GM21576 (cell line): Measurements from ENCODE around the gene KIAA1328.
"Not testable (repeated sequence)": the region's sequence is repeated elsewhere in the genome, so short reads cannot be mapped to it uniquely, and the experiment has no call there.

Experiments
- ATAC-seq: cut with Tn5 transposase; IDR thresholded peaks from one replicate; pipeline ENCODE4 v1.9.1; 2021; ENCODE audit warnings: mild to moderate bottlenecking, moderate library complexity; ENCODE audit not compliant: unreplicated experiment

KIAA1328 gene

GRCh38 chr18:37135177-37135576 lies 306.2 kb downstream of the KIAA1328 start:
- no peak for ATAC-seq

GRCh38 chr18:37138456-37138855 lies 309.5 kb downstream of the KIAA1328 start:
- no peak for ATAC-seq

- ATAC-seq: no peak
Measured at GRCh38 chr18:37139876-37140275, 310.9 kb downstream of the KIAA1328 start.

- no peak for ATAC-seq
Measured at GRCh38 chr18:37144921-37145320, 316.0 kb downstream of the KIAA1328 start.

- no peak for ATAC-seq
Measured at GRCh38 chr18:37156330-37156942, 327.5 kb downstream of the KIAA1328 start.

GRCh38 chr18:37160038-37160820 lies 331.3 kb downstream of the KIAA1328 start:
- no peak for ATAC-seq

- ATAC-seq: no peak
Measured at GRCh38 chr18:37161491-37161890, 332.6 kb downstream of the KIAA1328 start.

GRCh38 chr18:37162551-37162950 lies 333.6 kb downstream of the KIAA1328 start:
- ATAC-seq: no peak

- ATAC-seq: no peak
Measured at GRCh38 chr18:37163119-37163518, 334.2 kb downstream of the KIAA1328 start.

GRCh38 chr18:37166491-37166890 lies 337.6 kb downstream of the KIAA1328 start:
- ATAC-seq: no peak

- not testable (repeated sequence) for ATAC-seq
Measured at GRCh38 chr18:37166966-37167365, 338.0 kb downstream of the KIAA1328 start.

GRCh38 chr18:37170984-37171383 lies 342.1 kb downstream of the KIAA1328 start:
- ATAC-seq: no peak

- ATAC-seq: no peak
Measured at GRCh38 chr18:37173384-37173783, 344.5 kb downstream of the KIAA1328 start.

- no peak for ATAC-seq
Measured at GRCh38 chr18:37175727-37176620, 347.0 kb downstream of the KIAA1328 start.

GRCh38 chr18:37176621-37176934 lies 347.7 kb downstream of the KIAA1328 start:
- ATAC-seq: no peak

GRCh38 chr18:37179384-37179783 lies 350.5 kb downstream of the KIAA1328 start:
- no peak for ATAC-seq

GRCh38 chr18:37180086-37180485 lies 351.2 kb downstream of the KIAA1328 start:
- no peak for ATAC-seq

GRCh38 chr18:37182340-37183135 lies 353.6 kb downstream of the KIAA1328 start:
- no peak for ATAC-seq

- no peak for ATAC-seq
Measured at GRCh38 chr18:37184209-37184868, 355.4 kb downstream of the KIAA1328 start.
